ENCODE results near the gene UBN1. TPM values are rescaled to one million over a fixed set of nuclear protein-coding genes. Genes with fewer than 3 reads are reported as not detected.

The UBN1 gene
- total RNA-seq, 1 experiment from 2014 or later, result 63.1 TPM

DNA sequence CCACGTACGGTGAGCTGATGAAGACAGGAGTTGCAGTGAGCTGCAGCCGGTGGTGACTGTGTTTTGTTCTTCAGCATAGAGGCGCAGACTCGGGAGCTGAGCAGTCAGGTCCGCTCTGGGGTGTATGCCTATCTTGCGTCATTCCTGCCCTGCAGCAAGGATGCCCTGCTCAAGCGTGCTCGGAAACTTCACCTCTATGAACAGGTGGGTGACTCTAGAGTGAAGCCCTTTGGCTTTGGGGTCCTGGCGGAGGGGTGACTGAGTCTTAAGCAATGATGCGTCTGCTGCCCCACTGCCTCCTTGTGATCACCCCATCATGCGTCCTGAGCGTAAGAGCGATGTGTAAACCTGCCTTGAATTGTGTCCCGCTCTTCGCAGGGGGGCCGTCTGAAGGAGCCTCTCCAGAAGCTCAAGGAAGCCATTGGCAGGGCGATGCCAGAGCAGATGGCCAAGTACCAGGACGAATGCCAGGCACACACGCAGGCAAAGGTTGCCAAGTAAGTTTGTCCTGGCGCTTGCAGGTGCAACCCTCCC is 22.9 kb downstream of the UBN1 start:
- TF ChIP-seq POLR2AphosphoS5 (IDR thresholded peaks at IDR 0.05; ENCODE audit: low read depth, low read length) (no peak), TCF7L2 (IDR thresholded peaks at IDR 0.05; ENCODE audit: low read depth, low read length) (no peak), SIN3A (IDR thresholded peaks at IDR 0.05; ENCODE audit: borderline replicate concordance, insufficient read depth, low read depth, low read length) (no peak)
- TF ChIP-seq, protein P1, sequence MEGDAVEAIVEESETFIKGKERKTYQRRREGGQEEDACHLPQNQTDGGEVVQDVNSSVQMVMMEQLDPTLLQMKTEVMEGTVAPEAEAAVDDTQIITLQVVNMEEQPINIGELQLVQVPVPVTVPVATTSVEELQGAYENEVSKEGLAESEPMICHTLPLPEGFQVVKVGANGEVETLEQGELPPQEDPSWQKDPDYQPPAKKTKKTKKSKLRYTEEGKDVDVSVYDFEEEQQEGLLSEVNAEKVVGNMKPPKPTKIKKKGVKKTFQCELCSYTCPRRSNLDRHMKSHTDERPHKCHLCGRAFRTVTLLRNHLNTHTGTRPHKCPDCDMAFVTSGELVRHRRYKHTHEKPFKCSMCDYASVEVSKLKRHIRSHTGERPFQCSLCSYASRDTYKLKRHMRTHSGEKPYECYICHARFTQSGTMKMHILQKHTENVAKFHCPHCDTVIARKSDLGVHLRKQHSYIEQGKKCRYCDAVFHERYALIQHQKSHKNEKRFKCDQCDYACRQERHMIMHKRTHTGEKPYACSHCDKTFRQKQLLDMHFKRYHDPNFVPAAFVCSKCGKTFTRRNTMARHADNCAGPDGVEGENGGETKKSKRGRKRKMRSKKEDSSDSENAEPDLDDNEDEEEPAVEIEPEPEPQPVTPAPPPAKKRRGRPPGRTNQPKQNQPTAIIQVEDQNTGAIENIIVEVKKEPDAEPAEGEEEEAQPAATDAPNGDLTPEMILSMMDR (IDR thresholded peaks at IDR 0.05), result no peak
- TF ChIP-seq, protein P2, sequence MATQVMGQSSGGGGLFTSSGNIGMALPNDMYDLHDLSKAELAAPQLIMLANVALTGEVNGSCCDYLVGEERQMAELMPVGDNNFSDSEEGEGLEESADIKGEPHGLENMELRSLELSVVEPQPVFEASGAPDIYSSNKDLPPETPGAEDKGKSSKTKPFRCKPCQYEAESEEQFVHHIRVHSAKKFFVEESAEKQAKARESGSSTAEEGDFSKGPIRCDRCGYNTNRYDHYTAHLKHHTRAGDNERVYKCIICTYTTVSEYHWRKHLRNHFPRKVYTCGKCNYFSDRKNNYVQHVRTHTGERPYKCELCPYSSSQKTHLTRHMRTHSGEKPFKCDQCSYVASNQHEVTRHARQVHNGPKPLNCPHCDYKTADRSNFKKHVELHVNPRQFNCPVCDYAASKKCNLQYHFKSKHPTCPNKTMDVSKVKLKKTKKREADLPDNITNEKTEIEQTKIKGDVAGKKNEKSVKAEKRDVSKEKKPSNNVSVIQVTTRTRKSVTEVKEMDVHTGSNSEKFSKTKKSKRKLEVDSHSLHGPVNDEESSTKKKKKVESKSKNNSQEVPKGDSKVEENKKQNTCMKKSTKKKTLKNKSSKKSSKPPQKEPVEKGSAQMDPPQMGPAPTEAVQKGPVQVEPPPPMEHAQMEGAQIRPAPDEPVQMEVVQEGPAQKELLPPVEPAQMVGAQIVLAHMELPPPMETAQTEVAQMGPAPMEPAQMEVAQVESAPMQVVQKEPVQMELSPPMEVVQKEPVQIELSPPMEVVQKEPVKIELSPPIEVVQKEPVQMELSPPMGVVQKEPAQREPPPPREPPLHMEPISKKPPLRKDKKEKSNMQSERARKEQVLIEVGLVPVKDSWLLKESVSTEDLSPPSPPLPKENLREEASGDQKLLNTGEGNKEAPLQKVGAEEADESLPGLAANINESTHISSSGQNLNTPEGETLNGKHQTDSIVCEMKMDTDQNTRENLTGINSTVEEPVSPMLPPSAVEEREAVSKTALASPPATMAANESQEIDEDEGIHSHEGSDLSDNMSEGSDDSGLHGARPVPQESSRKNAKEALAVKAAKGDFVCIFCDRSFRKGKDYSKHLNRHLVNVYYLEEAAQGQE (IDR thresholded peaks at IDR 0.05; ENCODE audit: insufficient read depth in 1 of 2, low read depth in 2 of 2, low read length in 1 of 2), result no peak
- ATAC-seq (no peak), DNase-seq (ENCODE audit: low read depth, low spot score) (no peak)
- ChIA-PET POLR2A (no interaction called here), CTCF (no interaction called here)
- no TSS peak for BruUV-seq (replicated peaks)
- in situ Hi-C loops (cut with HindIII; ENCODE audit: low pct_unique_long_range_greater_than_20kb, low sequenced_read_pairs) (no loop called here), intact Hi-C loops (cut with micrococcal nuclease; ENCODE audit: unreplicated experiment) (no loop called here)
- Histone ChIP-seq H3K4me3 (ENCODE audit: low read depth in 2 of 2, low read length in 2 of 2) (no peak overlapping the region), H3K27me3 (ENCODE audit: control insufficient read depth, insufficient read depth, low read length) (no peaks in the 10 kb centered on the region), H3K36me3 (ENCODE audit: control insufficient read depth, insufficient read depth, low read length) (peaks cover 14% of the 10 kb centered on the region), H3K4me1 (ENCODE audit: control insufficient read depth, insufficient read depth, low read length) (no peaks in the 10 kb centered on the region), H3K27ac (ENCODE audit: low read length) (no peak overlapping the region), H3K9me3 (ENCODE audit: control insufficient read depth, insufficient read depth, low read depth, low read length) (no peaks in the 10 kb centered on the region)

DNA sequence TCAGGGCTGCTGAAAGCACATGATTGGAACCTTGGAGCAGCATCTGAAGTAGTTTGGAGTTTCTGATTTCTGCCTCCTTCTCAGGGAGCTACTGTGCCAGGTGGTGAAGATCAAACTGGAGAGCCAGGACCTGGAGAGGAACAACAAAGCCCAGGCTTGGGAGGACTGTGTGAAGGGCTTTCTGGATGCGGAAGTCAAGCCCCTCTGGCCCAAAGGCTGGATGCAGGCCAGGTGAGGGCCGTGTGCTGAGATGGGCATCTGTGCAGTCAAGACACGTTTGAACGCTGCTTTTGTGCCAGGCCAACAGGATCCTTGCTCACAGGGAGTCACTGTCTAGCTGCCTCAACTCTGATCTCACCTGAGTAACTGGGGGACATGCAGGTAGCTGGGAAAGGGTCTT is 23.8 kb downstream of the UBN1 start:
- TF ChIP-seq TCF7L2 (IDR thresholded peaks at IDR 0.05; ENCODE audit: low read depth, low read length), result no peak
- TF ChIP-seq SIN3A (IDR thresholded peaks at IDR 0.05; ENCODE audit: borderline replicate concordance, insufficient read depth, low read depth, low read length), result no peak
- TF ChIP-seq, protein P1 (IDR thresholded peaks at IDR 0.05), result no peak
- TF ChIP-seq POLR2AphosphoS5 (IDR thresholded peaks at IDR 0.05; ENCODE audit: low read depth, low read length), result no peak
- TF ChIP-seq, protein P2 (IDR thresholded peaks at IDR 0.05; ENCODE audit: insufficient read depth in 1 of 2, low read depth in 2 of 2, low read length in 1 of 2), result no peak
- POLR2A ChIA-PET, result no interaction called here
- Histone ChIP-seq H3K4me1 (ENCODE audit: control insufficient read depth, insufficient read depth, low read length) (no peaks in the 10 kb centered on the region), H3K27me3 (ENCODE audit: control insufficient read depth, insufficient read depth, low read length) (no peaks in the 10 kb centered on the region), H3K4me3 (ENCODE audit: low read depth in 2 of 2, low read length in 2 of 2) (no peak overlapping the region), H3K36me3 (ENCODE audit: control insufficient read depth, insufficient read depth, low read length) (peaks cover 17% of the 10 kb centered on the region), H3K27ac (ENCODE audit: low read length) (no peak overlapping the region), H3K9me3 (ENCODE audit: control insufficient read depth, insufficient read depth, low read depth, low read length) (no peaks in the 10 kb centered on the region)
- no TSS peak for BruUV-seq (replicated peaks)
- CTCF ChIA-PET, result no interaction called here
- in situ Hi-C loops (cut with HindIII; ENCODE audit: low pct_unique_long_range_greater_than_20kb, low sequenced_read_pairs) (no loop called here), intact Hi-C loops (cut with micrococcal nuclease; ENCODE audit: unreplicated experiment) (no loop called here)
- ATAC-seq (no peak), DNase-seq (ENCODE audit: low read depth, low spot score) (no peak)
